MM.1S (cell line): ENCODE data around the gene IGF2BP3.

Source experiments
- DNase-seq: peaks from one replicate; pipeline ENCODE4 v3.0.0-alpha.2; 2015
- H2AFZ ChIP-seq: fragments of 300-600 bp; sonication (generic); 2 replicates; pipeline ENCODE4 v1.6.0; 2016; ENCODE audit warnings: antibody characterized with exemption, low read length
- H3F3A ChIP-seq: fragments of 300-600 bp; sonication (generic); 2 replicates; pipeline ENCODE4 v1.6.1; 2016; ENCODE audit warnings: mild to moderate bottlenecking, antibody characterized with exemption, low read length, moderate library complexity, mixed read lengths; ENCODE audit not compliant: insufficient read depth
- H3K27ac ChIP-seq: fragments of 300-600 bp; sonication (generic); 2 replicates; pipeline ENCODE4 v1.5.1; 2016; ENCODE audit warnings: mild to moderate bottlenecking, low read length
- H3K27me3 ChIP-seq: fragments of 300-600 bp; sonication (generic); replicated peaks from 2 replicates; pipeline ENCODE4 v1.6.0; 2016; ENCODE audit warnings: low read length; ENCODE audit not compliant: insufficient read depth
- H3K36me3 ChIP-seq: fragments of 300-600 bp; sonication (generic); replicated peaks from 2 replicates; pipeline ENCODE4 v1.6.1; 2016; ENCODE audit warnings: mild to moderate bottlenecking, low read length, mixed read lengths; ENCODE audit not compliant: insufficient read depth
- H3K4me1 ChIP-seq: fragments of 300-600 bp; sonication (generic); 2 replicates; pipeline ENCODE4 v1.6.1; 2016; ENCODE audit warnings: low read length, mixed read lengths
- H3K4me2 ChIP-seq: fragments of 300-600 bp; sonication (generic); 2 replicates; pipeline ENCODE4 v1.6.0; 2016; ENCODE audit warnings: low read depth, low read length
- H3K4me3 ChIP-seq: fragments of 300-600 bp; sonication (generic); 2 replicates; pipeline ENCODE4 v1.5.1; 2016; ENCODE audit warnings: low read length, mixed read lengths
- H3K79me2 ChIP-seq: fragments of 300-600 bp; sonication (generic); 2 replicates; pipeline ENCODE4 v1.6.1; 2016; ENCODE audit warnings: mixed run types, low read length, mixed read lengths
- H3K9ac ChIP-seq: fragments of 300-600 bp; sonication (generic); 2 replicates; pipeline ENCODE4 v1.6.1; 2016; ENCODE audit warnings: low read length, mixed read lengths
- H3K9me2 ChIP-seq: fragments of 300-600 bp; sonication (generic); replicated peaks from 2 replicates; pipeline ENCODE4 v1.6.1; 2016; ENCODE audit warnings: mild to moderate bottlenecking, low read length, mixed read lengths; ENCODE audit not compliant: insufficient read depth
- H3K9me3 ChIP-seq: fragments of 300-600 bp; sonication (generic); replicated peaks from 2 replicates; pipeline ENCODE4 v1.6.1; 2016; ENCODE audit warnings: mild to moderate bottlenecking, low read length, mixed read lengths; ENCODE audit not compliant: insufficient read depth
- H4K20me1 ChIP-seq: fragments of 300-600 bp; sonication (generic); 2 replicates; pipeline ENCODE4 v1.6.1; 2016; ENCODE audit warnings: mild to moderate bottlenecking, low read length, moderate library complexity, mixed read lengths; ENCODE audit not compliant: insufficient read depth
- EZH2 ChIP-seq: fragments of 300-600 bp; sonication (generic); optimal IDR thresholded peaks from 2 replicates; pipeline ENCODE3; 2017; ENCODE audit warnings: low read depth, mild to moderate bottlenecking, antibody characterized with exemption, low read length, mixed read lengths
- EZH2phosphoT487 ChIP-seq: fragments of 300-600 bp; sonication (generic); IDR thresholded peaks from 2 replicates; pipeline ENCODE4 v1.6.1; 2018; ENCODE audit warnings: antibody characterized with exemption, low read length
- TF ChIP-seq, protein P1 (sequence below): fragments of 300-600 bp; sonication (generic); IDR thresholded peaks from 2 replicates; pipeline ENCODE4 v1.5.1; 2016; ENCODE audit warnings: antibody characterized with exemption, low read length, mixed read lengths

The IGF2BP3 gene

DNA sequence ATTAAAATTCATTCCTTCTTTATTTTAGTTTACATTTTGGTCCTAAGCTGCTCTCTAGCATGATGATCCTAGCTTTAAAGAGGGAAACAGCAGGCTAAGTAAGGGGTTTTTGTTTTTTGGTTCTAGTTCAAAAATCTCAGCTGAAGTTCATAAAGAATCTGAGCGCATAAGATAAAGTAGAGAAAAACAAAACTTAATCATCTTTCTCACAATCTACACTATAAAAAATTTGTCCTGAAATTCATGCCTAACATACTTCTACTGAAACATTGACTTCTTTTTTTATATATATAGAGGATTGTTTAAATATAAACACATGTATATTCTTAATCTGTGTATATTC lies 6.8 kb upstream of the IGF2BP3 start:
- Histone ChIP-seq H3K9ac (no peak overlapping the region), H3K27ac (no peak overlapping the region)

DNA sequence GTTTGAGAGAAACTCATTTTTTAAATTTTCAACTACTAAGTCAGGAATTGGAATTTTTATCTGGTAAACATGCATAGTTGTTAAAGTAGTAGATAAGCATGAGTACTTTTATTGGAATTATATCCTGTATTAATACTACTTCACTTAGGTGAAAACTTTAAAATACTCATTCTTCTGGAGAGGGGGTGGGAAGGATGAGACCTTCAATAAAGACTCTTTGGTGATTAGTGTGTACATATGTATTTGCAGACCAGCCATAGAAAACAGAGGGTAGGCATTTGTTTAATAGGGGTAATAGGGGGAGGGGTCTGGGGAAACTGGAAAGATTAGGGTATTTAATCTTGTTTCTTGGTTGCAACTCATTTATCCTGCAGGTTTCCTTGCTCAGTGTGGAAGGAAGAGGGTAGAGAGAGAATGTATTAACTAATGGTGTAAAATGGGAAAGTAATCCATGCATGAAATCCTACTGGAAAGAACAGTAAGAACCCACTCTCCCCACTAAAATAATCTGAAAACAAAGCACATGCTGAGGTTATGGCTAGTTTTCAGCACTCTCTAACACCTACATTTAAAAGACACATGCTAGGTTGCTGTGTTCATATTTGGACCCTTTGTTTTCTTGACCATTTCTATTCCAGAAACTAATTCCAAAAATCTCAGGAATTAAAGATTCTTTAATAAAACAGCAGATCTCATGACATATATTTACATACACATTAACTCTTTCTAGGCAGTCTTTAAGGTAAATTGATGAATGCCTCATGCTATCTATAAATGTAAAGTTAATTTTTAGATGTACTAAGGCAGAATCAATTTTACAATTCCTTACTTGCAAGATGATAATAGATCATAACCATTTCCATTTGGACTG lies 6.2 kb upstream of the IGF2BP3 start:
- Histone ChIP-seq H4K20me1 (peaks cover 9% of the 10 kb centered on the region), H3K9ac (no peak overlapping the region), H3K9me3 (no peaks in the 10 kb centered on the region), H3K27ac (no peak overlapping the region), H3K4me1 (0 out of 2 replicates have a peak, but pooled peaks cover 3% of the 10 kb centered on the region), H3K9me2 (no peaks in the 10 kb centered on the region), H3K4me3 (no peak overlapping the region), H2AFZ (no peak overlapping the region), H3K79me2 (no peaks in the 10 kb centered on the region), H3K36me3 (no peaks in the 10 kb centered on the region), H3K27me3 (peaks cover 95% of the 10 kb centered on the region), H3F3A (peaks cover 12% of the 10 kb centered on the region; the same call in 1 of the 2 replicates), H3K4me2 (no peak overlapping the region)
- no peak for DNase-seq
- TF ChIP-seq EZH2 (no peak), EZH2phosphoT487 (peak; percentile 73; the same call in 1 of the 2 replicates)
- TF ChIP-seq, protein P1, sequence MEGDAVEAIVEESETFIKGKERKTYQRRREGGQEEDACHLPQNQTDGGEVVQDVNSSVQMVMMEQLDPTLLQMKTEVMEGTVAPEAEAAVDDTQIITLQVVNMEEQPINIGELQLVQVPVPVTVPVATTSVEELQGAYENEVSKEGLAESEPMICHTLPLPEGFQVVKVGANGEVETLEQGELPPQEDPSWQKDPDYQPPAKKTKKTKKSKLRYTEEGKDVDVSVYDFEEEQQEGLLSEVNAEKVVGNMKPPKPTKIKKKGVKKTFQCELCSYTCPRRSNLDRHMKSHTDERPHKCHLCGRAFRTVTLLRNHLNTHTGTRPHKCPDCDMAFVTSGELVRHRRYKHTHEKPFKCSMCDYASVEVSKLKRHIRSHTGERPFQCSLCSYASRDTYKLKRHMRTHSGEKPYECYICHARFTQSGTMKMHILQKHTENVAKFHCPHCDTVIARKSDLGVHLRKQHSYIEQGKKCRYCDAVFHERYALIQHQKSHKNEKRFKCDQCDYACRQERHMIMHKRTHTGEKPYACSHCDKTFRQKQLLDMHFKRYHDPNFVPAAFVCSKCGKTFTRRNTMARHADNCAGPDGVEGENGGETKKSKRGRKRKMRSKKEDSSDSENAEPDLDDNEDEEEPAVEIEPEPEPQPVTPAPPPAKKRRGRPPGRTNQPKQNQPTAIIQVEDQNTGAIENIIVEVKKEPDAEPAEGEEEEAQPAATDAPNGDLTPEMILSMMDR, result no peak

More for the DNA sequence above, 6.8 kb upstream of the IGF2BP3 start:
- Histone ChIP-seq H3K79me2 (no peaks in the 10 kb centered on the region), H3K27me3 (peaks cover 94% of the 10 kb centered on the region), H3K9me3 (no peaks in the 10 kb centered on the region), H3K4me3 (no peak overlapping the region), H4K20me1 (peaks cover 9% of the 10 kb centered on the region), H3K4me2 (no peak overlapping the region), H3F3A (0 out of 2 replicates have a peak, but pooled peaks cover 6% of the 10 kb centered on the region), H3K4me1 (0 out of 2 replicates have a peak, but pooled peaks cover 3% of the 10 kb centered on the region), H3K36me3 (no peaks in the 10 kb centered on the region), H2AFZ (no peak overlapping the region), H3K9me2 (no peaks in the 10 kb centered on the region)
- no peak for TF ChIP-seq EZH2phosphoT487
- TF ChIP-seq, protein P1, result no peak
- TF ChIP-seq EZH2, result no peak
- DNase-seq, result no peak

DNA sequence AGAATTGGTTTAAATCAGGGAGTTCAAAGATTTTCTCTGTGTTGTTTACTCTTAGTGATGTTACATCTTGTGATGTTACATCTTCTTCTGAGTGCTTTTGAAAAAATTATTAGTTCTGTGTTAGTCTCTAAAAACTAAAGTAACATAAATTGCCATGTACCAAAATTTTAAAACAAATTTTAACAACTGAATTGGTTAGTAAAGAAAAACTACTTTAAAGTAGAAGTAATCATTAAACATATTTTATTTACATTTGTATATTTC lies 5.2 kb upstream of the IGF2BP3 start:
- Histone ChIP-seq H3K4me3 (no peak overlapping the region), H3K27ac (no peak overlapping the region), H3K9me3 (no peaks in the 10 kb centered on the region), H3K4me2 (no peak overlapping the region), H2AFZ (no peak overlapping the region), H3K9ac (no peak overlapping the region), H3F3A (peaks cover 16% of the 10 kb centered on the region; the same call in 1 of the 2 replicates), H3K79me2 (no peaks in the 10 kb centered on the region), H3K9me2 (no peaks in the 10 kb centered on the region), H3K4me1 (0 out of 2 replicates have a peak, but pooled peaks cover 3% of the 10 kb centered on the region), H3K27me3 (peaks cover 96% of the 10 kb centered on the region), H3K36me3 (no peaks in the 10 kb centered on the region), H4K20me1 (peaks cover 9% of the 10 kb centered on the region)
- no peak for TF ChIP-seq EZH2
- TF ChIP-seq EZH2phosphoT487, result no peak
- TF ChIP-seq, protein P1, result no peak
- no peak for DNase-seq
